Astrocyte (in vitro differentiated cells and primary cell): ENCODE data around the gene NKAIN2. TPM values are rescaled to one million over a fixed set of nuclear protein-coding genes. Genes with fewer than 3 reads are reported as not detected.
A peak's percentile ranks its signal among the peaks of the same experiment; 100 is the strongest.
"Not testable (repeated sequence)": the region's sequence is repeated elsewhere in the genome, so short reads cannot be mapped to it uniquely, and the experiment has no call there.

ENCODE experiments used
- DNase-seq: peaks from one replicate; pipeline ENCODE4 v3.0.0-alpha.2; 2010; ENCODE audit warnings: low read depth
- FAIRE-seq: peaks from 2 replicates; lab custom pipeline; 2011; peaks lifted over from hg19 to GRCh38; lab: Jason Lieb, UNC
- H2AFZ ChIP-seq: 2 replicates; pipeline ENCODE4 v1.6.0; 2012; ENCODE audit warnings: low read depth, low read length, inconsistent platforms
- H3K27ac ChIP-seq: 2 replicates; pipeline ENCODE4 v1.5.1; 2011; ENCODE audit warnings: low read depth, low read length, inconsistent platforms
- H3K27me3 ChIP-seq: 2 replicates; pipeline ENCODE4 v1.6.0; 2011; ENCODE audit warnings: low read length, inconsistent platforms; ENCODE audit not compliant: insufficient read depth
- H3K36me3 ChIP-seq: 2 replicates; pipeline ENCODE4 v1.5.1; 2011; ENCODE audit warnings: low read length, inconsistent platforms; ENCODE audit not compliant: insufficient read depth
- H3K4me1 ChIP-seq: 2 replicates; pipeline ENCODE4 v1.5.1; 2011; ENCODE audit warnings: low read length, inconsistent platforms; ENCODE audit not compliant: insufficient read depth
- H3K4me2 ChIP-seq: 2 replicates; pipeline ENCODE4 v1.6.0; 2012; ENCODE audit warnings: low read length, inconsistent platforms
- H3K4me3 ChIP-seq: 2 replicates; pipeline ENCODE4 v1.5.1; 2011; ENCODE audit warnings: low read depth, mild to moderate bottlenecking, low read length, inconsistent platforms; ENCODE audit not compliant: insufficient read depth
- H3K79me2 ChIP-seq: 2 replicates; pipeline ENCODE4 v1.6.0; 2012; ENCODE audit warnings: mild to moderate bottlenecking, low read length, inconsistent platforms; ENCODE audit not compliant: insufficient read depth
- H3K9ac ChIP-seq: 2 replicates; pipeline ENCODE4 v1.6.0; 2012; ENCODE audit warnings: mild to moderate bottlenecking, low read length, inconsistent platforms
- H3K9me3 ChIP-seq: 2 replicates; pipeline ENCODE4 v1.5.1; 2012; ENCODE audit warnings: low read depth, mild to moderate bottlenecking, low read length, inconsistent platforms; ENCODE audit not compliant: insufficient read depth
- H4K20me1 ChIP-seq: 2 replicates; pipeline ENCODE4 v1.6.0; 2012; ENCODE audit warnings: low read length, inconsistent platforms; ENCODE audit not compliant: insufficient read depth
- H3K27ac Mint-ChIP-seq: one replicate; pipeline ENCODE4 v1.8.0; 2021; ENCODE audit warnings: mild to moderate bottlenecking, mixed read lengths; ENCODE audit not compliant: unreplicated experiment
- H3K27me3 Mint-ChIP-seq: one replicate; pipeline ENCODE4 v1.8.0; 2021; ENCODE audit warnings: low read depth, mixed read lengths; ENCODE audit not compliant: unreplicated experiment
- H3K36me3 Mint-ChIP-seq: one replicate; pipeline ENCODE4 v1.8.0; 2021; ENCODE audit warnings: low read depth, mixed read lengths; ENCODE audit not compliant: unreplicated experiment
- H3K4me1 Mint-ChIP-seq: one replicate; pipeline ENCODE4 v1.8.0; 2021; ENCODE audit warnings: low read depth, mixed read lengths; ENCODE audit not compliant: unreplicated experiment
- H3K4me3 Mint-ChIP-seq: one replicate; pipeline ENCODE4 v1.8.0; 2021; ENCODE audit warnings: mild to moderate bottlenecking, moderate library complexity, mixed read lengths; ENCODE audit not compliant: unreplicated experiment
- H3K9me3 Mint-ChIP-seq: one replicate; pipeline ENCODE4 v1.8.0; 2021; ENCODE audit warnings: mild to moderate bottlenecking, mixed read lengths; ENCODE audit not compliant: unreplicated experiment
- CTCF ChIP-seq: IDR thresholded peaks from 2 replicates; pipeline ENCODE4 v1.5.1; 2011; ENCODE audit warnings: low read depth, mild to moderate bottlenecking, inconsistent platforms, low read length, moderate library complexity; ENCODE audit not compliant: insufficient read depth
- EZH2 ChIP-seq: IDR thresholded peaks from 2 replicates; pipeline ENCODE4 v1.6.1; 2012; ENCODE audit warnings: mild to moderate bottlenecking, low read length, inconsistent platforms; ENCODE audit not compliant: insufficient read depth
- total RNA-seq: library from RNA; stranded (reverse); gene quantifications from 2 replicates; pipeline ENCODE4 v1.2.1, GENCODE V29; 2021

NKAIN2 gene
- total RNA-seq, 1 donor from 2014 or later, result 0.07 TPM

DNA sequence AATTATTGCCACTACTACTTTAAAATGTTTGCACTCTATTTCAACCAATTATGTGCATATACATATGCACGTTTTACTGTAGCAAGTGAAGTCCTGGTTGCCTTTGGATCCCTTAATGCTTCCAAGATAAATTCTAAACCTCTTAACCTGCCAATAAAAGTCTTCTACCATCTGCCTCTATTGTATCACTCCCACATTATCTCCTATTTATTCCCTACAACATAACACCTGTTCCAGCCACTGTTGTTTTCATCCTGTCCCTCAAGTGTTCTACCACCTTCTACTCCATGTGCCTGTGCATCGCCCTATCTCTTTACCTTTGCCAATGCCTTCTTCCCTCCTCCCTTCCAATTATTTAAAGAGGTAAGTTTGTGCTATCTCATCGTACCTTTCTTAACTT is 659.6 kb downstream of the NKAIN2 start:
- FAIRE-seq (no peak), DNase-seq (no peak)
- Histone ChIP-seq H3K79me2 (no peaks in the 10 kb centered on the region), H3K36me3 (no peaks in the 10 kb centered on the region), H4K20me1 (no peaks in the 10 kb centered on the region), H3K9ac (no peak overlapping the region), H3K4me2 (no peak overlapping the region), H3K9me3 (no peaks in the 10 kb centered on the region), H3K4me1 (no peaks in the 10 kb centered on the region), H3K27ac (no peak overlapping the region), H3K27me3 (no peaks in the 10 kb centered on the region), H2AFZ (no peak overlapping the region), H3K4me3 (no peak overlapping the region)
- Mint-ChIP-seq H3K4me1 (no peaks in the 10 kb centered on the region), H3K27me3 (no peaks in the 10 kb centered on the region), H3K9me3 (peaks cover 7% of the 10 kb centered on the region), H3K27ac (no peak overlapping the region), H3K36me3 (no peaks in the 10 kb centered on the region), H3K4me3 (no peak overlapping the region)
- no peak for TF ChIP-seq CTCF
- no peak for TF ChIP-seq EZH2

DNA sequence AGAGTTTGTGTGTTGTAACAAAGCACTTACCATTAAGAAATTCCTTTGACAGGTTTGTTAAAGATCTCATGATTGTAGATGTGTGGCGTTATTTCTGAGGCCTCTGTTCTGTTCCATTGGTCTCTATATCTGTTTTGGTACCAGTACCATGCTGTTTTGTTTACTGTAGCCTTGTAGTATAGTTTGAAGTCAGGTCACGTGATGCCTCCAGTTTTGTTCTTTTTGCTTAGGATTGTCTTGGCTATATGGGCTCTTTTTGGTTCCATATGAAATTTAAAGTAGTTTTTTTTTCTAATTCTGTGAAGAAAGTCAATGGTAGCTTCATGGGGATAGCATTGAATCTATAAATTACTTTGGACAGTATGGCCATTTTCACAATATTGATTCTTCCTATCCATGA is 660.9 kb downstream of the NKAIN2 start:
- not testable (repeated sequence) for H3K4me3 ChIP-seq, H3K9ac ChIP-seq, H3K36me3 ChIP-seq, H4K20me1 ChIP-seq, H3K27me3 Mint-ChIP-seq, H3K36me3 Mint-ChIP-seq, H2AFZ ChIP-seq, H3K4me3 Mint-ChIP-seq, H3K4me1 ChIP-seq, H3K27ac Mint-ChIP-seq, FAIRE-seq, H3K27me3 ChIP-seq, H3K27ac ChIP-seq, H3K79me2 ChIP-seq, H3K4me2 ChIP-seq, H3K4me1 Mint-ChIP-seq, H3K9me3 Mint-ChIP-seq, DNase-seq, H3K9me3 ChIP-seq

DNA sequence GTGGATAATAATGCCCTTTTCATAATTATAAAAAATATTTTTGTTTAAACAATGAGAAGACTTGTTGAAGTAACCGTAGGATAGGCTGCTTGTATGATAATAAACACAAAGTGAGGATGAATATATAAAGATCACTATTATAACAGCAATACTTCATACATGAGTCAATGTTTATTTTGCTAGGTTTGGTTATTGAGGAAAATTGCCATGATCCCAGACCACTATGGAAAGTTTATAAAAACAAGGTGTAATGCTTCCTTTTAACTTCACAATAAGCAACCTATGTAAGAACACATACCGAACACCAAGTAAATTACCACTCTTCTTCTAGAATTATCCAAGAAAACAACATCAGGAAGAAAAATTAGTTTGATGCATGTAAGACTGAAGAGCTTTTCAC is 663.3 kb downstream of the NKAIN2 start:
- no peak overlapping the region for H3K9ac ChIP-seq
- H3K36me3 ChIP-seq, result no peaks in the 10 kb centered on the region
- Mint-ChIP-seq H3K9me3 (peaks cover 7% of the 10 kb centered on the region), H3K4me3 (no peak overlapping the region), H3K36me3 (no peaks in the 10 kb centered on the region), H3K27me3 (no peaks in the 10 kb centered on the region), H3K4me1 (no peaks in the 10 kb centered on the region), H3K27ac (no peak overlapping the region)
- H3K4me1 ChIP-seq, result no peaks in the 10 kb centered on the region
- no peak overlapping the region for H3K4me2 ChIP-seq
- H3K4me3 ChIP-seq, result no peak overlapping the region
- no peak overlapping the region for H3K27ac ChIP-seq
- DNase-seq, result peak; percentile 8
- TF ChIP-seq CTCF (no peak), EZH2 (no peak)
- H2AFZ ChIP-seq, result no peak overlapping the region
- FAIRE-seq, result no peak
- no peaks in the 10 kb centered on the region for H4K20me1 ChIP-seq
- no peaks in the 10 kb centered on the region for H3K27me3 ChIP-seq
- H3K9me3 ChIP-seq, result no peaks in the 10 kb centered on the region
- no peaks in the 10 kb centered on the region for H3K79me2 ChIP-seq
